Myometrial cell (primary cell): ENCODE results near the gene CXCL1. TPM values are rescaled to one million over a fixed set of nuclear protein-coding genes. Genes with fewer than 3 reads are reported as not detected.

ENCODE experiments used
- total RNA-seq: library from RNA; depleted of rRNA; stranded (reverse); fragments of >200 nt; gene quantifications from 2 replicates; pipeline ENCODE4 v1.2.3, GENCODE V29; 2015

Gene CXCL1
- 12.7 and 17.7 TPM in 2 replicates for total RNA-seq

GRCh38 chr4:73869130-73870055 is at the start of gene CXCL1:
CXCL1 (plus strand) TSS chr4:73869393; CDS start chr4:73869471, 78 bp downstream.

GRCh38 chr4:73836373-73837279 is 32.6 kb upstream of the CXCL1 start, which contains the start of gene CXCL6:
CXCL6 (plus strand) TSS chr4:73836678; CDS start chr4:73836751, 73 bp downstream.

GRCh38 chr4:73853246-73853704 is 15.9 kb upstream of the CXCL1 start, which contains the start of gene PF4V1:
PF4V1 (plus strand) TSS chr4:73853296; CDS start chr4:73853363, 67 bp downstream.

Other genes with a start within 250 kb of the CXCL1 start
- gene RASSF6, start 249.0 kb upstream of the CXCL1 start, total RNA-seq = 0.18 TPM in 1 of 2 replicates, not detected in the other
- gene CXCL8, start 128.8 kb upstream of the CXCL1 start, total RNA-seq = 6.4 and 9.5 TPM in 2 replicates
- 0.58 and 4.6 TPM in 2 replicates for gene CXCL6, start 32.7 kb upstream of the CXCL1 start, total RNA-seq
- gene PF4V1, start 16.1 kb upstream of the CXCL1 start, total RNA-seq = 1.6 TPM in 1 of 2 replicates, not detected in the other
- 1.8 TPM in 1 of 2 replicates, not detected in the other for gene PF4, start 112.6 kb downstream of the CXCL1 start, total RNA-seq
- gene PPBP, start 118.8 kb downstream of the CXCL1 start, total RNA-seq = not detected in 2 replicates
- gene CXCL5, start 129.3 kb downstream of the CXCL1 start, total RNA-seq = 1.7 and 2.7 TPM in 2 replicates
- gene CXCL3, start 169.3 kb downstream of the CXCL1 start, total RNA-seq = 0.18 and 1.4 TPM in 2 replicates
- 0.29 and 2.8 TPM in 2 replicates for gene CXCL2, start 229.8 kb downstream of the CXCL1 start, total RNA-seq